Effector memory CD8-positive, alpha-beta T cell (primary cell): ENCODE data around the gene DGCR2.
A peak's percentile ranks its signal among the peaks of the same experiment; 100 is the strongest.
"Not testable (repeated sequence)": the region's sequence is repeated elsewhere in the genome, so short reads cannot be mapped to it uniquely, and the experiment has no call there.

Experiments
- ATAC-seq: fragments of 150-1000 bp; cut with Tn5 transposase; replicated peaks from 2 replicates; pipeline ENCODE4 v1.10.0; 2021; ENCODE audit warnings: mild to moderate bottlenecking, moderate library complexity
- DNase-seq, 3 experiments: peaks; one replicate each; pipeline ENCODE4 v3.0.0; 2021
- H3K27ac Mint-ChIP-seq, 2 donors: one replicate each; pipeline ENCODE4 v1.8.0; 2022; ENCODE audit warnings: mild to moderate bottlenecking in 2 of 2, mixed read lengths in 2 of 2, moderate library complexity in 2 of 2
- H3K27me3 Mint-ChIP-seq, 2 donors: one replicate each; pipeline ENCODE4 v1.8.0; 2022; ENCODE audit warnings: mixed read lengths in 2 of 2
- H3K36me3 Mint-ChIP-seq: one replicate; pipeline ENCODE4 v1.8.0; 2022; ENCODE audit warnings: mild to moderate bottlenecking, moderate library complexity, mixed read lengths; ENCODE audit not compliant: insufficient read depth
- H3K4me1 Mint-ChIP-seq, 2 donors: one replicate each; pipeline ENCODE4 v1.8.0; 2022; ENCODE audit warnings: low read depth in 2 of 2, mixed read lengths in 2 of 2
- H3K4me3 Mint-ChIP-seq, 2 donors: one replicate each; pipeline ENCODE4 v1.8.0; 2022; ENCODE audit warnings: mild to moderate bottlenecking in 2 of 2, mixed read lengths in 2 of 2, moderate library complexity in 2 of 2
- H3K9me3 Mint-ChIP-seq, 2 donors: one replicate each; pipeline ENCODE4 v1.8.0; 2022; ENCODE audit warnings: mixed read lengths in 2 of 2

Gene DGCR2

DNA sequence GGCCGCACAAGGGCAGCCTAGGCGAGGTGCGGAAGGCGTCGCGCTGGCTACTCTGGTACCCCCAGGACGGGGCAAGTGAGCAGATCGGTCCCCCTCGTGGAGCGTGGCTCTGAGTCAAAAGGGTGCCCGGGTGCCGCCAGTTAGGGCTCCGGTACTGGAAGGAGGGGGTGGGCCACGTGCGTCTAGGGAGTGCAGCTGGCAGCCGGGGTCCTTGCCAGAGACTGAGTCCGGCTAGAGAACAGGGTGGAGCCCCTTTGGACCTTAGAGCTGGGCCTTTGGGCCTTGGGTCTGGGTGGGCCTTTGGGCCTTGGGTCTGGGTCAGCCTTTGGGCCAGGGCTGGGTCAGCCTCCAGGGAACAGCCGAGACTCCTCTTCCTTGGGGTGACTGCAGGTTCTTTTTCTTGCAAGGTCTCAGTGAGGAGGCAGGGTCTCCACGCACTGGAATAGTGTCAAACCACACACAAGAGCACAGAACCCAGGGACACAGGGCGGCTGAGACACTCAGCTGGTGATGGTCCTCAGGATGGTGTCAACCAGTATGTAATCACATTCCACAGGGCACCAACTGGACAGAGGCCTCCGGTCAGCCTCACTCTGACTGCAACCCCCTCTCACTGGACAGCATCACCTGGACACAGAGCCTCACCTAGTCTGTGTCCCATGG is 91.9 kb downstream of the DGCR2 start:
- Mint-ChIP-seq H3K27me3 (peaks cover 13 to 28% of the 10 kb centered on the region in 2 donors), H3K4me1 (peaks cover 0 to 12% of the 10 kb centered on the region in 2 donors)
- DNase-seq, H3K27ac Mint-ChIP-seq, H3K4me3 Mint-ChIP-seq, H3K9me3 Mint-ChIP-seq, H3K36me3 Mint-ChIP-seq, ATAC-seq: not testable (repeated sequence)

DNA sequence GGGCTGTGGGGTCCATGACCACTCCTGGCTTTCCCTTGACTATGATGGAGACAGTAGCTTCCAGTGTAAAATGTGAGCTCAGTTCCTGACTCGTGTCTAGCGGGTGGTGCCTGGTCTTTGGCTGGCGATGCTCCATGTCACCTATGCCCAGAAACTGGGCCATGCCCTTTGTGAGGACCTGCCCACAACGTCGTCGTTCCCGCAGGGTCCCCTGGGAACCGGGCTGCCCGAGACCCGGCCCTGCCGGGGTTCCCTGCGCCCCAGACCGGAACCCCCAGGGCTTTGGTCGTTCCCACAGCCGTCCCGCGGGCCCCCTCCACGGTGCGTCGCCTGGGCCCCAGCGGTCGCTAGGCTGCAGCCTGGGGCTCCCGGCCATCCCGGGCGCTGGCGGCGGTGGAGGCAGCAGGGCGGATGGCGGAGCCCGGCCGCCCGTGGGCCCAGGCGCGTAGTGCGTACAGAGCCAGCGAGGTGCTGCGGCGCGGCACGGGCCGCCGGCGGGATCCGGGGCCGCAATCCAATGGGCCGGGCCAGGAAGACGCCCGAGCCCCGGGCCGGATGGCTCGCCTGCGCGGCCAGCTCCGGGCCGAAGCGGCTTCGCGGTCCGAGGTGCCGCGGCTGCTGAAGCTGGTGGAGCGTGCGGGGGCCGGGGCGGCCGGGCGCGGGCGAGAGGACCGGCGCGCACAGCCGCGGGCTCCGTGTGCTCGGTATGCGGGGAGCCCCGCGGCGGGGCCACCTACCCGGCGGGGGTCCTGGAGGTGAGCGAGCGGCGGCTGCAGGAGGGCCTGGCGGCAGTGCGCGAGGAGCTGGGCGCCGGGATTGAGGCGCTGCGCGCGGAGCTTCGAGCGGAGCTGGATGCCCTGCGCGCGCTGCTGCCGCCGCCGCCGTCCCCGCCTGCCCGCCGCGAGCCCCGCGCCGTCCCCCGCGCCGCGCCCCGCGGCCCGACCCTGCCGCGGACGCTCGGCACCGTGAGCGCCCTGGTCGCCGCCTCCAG is 92.8 kb downstream of the DGCR2 start:
- H3K27me3 Mint-ChIP-seq = peaks cover 13 to 32% of the 10 kb centered on the region in 2 donors
- not testable (repeated sequence) for H3K4me3 Mint-ChIP-seq, H3K27ac Mint-ChIP-seq, H3K9me3 Mint-ChIP-seq, H3K4me1 Mint-ChIP-seq, H3K36me3 Mint-ChIP-seq, ATAC-seq, DNase-seq

GRCh38 chr22:19028060-19028455 is 94.2 kb downstream of the DGCR2 start:
- Mint-ChIP-seq H3K36me3 (peaks cover 12% of the 10 kb centered on the region), H3K27me3 (peaks cover 13 to 44% of the 10 kb centered on the region in 2 donors)
- ATAC-seq, H3K4me3 Mint-ChIP-seq, DNase-seq, H3K9me3 Mint-ChIP-seq, H3K27ac Mint-ChIP-seq, H3K4me1 Mint-ChIP-seq: not testable (repeated sequence)

DNA sequence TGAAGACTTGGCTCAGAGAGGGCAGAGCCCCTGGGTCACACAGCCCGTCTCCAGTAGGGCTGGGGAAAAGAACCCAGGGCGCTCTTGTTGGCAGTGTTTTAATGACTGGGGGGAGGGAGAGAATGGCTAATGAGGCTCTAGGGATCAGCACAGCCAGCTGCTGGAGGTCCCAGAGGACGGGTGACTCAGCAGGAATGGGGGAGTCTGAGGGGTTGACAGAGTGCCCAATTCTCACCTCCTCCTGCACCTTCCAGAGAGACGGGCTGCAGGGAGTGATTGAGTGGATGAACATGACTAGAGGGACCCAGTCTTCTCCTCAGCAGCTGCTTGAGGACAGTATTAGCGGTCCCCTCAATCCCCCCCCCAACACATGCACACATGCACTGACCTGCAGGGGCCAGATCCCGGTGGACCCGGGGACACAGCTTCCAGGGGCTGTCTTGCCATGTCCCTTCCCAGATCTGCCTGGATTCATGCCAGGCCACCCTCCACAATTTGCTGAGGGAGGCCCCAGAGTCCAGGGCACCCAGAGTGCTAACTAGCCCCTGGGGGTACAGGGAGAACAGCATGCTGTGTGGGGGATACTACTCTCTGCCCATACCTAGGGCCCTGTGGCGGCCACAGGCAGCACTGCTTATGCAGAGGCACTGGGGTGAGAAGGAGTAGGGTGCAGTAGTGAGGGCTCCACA is 94.7 kb downstream of the DGCR2 start:
- not testable (repeated sequence) for H3K27ac Mint-ChIP-seq, H3K4me3 Mint-ChIP-seq, H3K9me3 Mint-ChIP-seq, H3K4me1 Mint-ChIP-seq, DNase-seq, ATAC-seq
- H3K27me3 Mint-ChIP-seq = peaks cover 13 to 44% of the 10 kb centered on the region in 2 donors
- H3K36me3 Mint-ChIP-seq = peaks cover 10% of the 10 kb centered on the region

- DNase-seq, ATAC-seq, H3K9me3 Mint-ChIP-seq, H3K27ac Mint-ChIP-seq, H3K4me3 Mint-ChIP-seq, H3K4me1 Mint-ChIP-seq: not testable (repeated sequence)
- H3K27me3 Mint-ChIP-seq = peaks cover 13 to 48% of the 10 kb centered on the region in 2 donors
- H3K36me3 Mint-ChIP-seq = peaks cover 13% of the 10 kb centered on the region
These were observed 96.1 kb downstream of the DGCR2 start for GRCh38 chr22:19026080-19026479.

- H3K4me3 Mint-ChIP-seq, H3K9me3 Mint-ChIP-seq, DNase-seq, ATAC-seq, H3K4me1 Mint-ChIP-seq, H3K27ac Mint-ChIP-seq: not testable (repeated sequence)
- peaks cover 13% of the 10 kb centered on the region for H3K36me3 Mint-ChIP-seq
- peaks cover 13 to 58% of the 10 kb centered on the region in 2 donors for H3K27me3 Mint-ChIP-seq
These were observed 97.2 kb downstream of the DGCR2 start for GRCh38 chr22:19024956-19025489.

DNA sequence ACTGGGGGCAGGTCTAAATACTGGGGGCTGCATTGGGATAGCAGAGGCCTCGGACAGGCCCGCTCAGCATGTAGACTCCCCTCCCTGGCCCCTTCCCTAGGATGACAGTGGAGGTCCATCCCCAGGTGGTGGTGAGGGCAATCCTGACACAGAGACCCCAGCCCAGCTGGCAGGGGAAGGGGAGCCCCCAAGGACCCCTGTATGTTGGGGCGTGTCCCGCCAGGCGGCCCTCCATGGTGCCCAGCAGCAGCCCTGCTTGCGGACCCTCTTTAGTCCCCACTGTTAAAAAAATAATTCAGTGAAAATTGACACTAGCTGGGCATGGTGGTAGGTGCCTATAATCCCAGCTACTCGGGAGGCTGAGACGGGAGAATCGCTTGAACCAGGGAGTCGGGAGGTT is 98.3 kb downstream of the DGCR2 start:
- not testable (repeated sequence) for ATAC-seq, H3K27ac Mint-ChIP-seq, H3K9me3 Mint-ChIP-seq, DNase-seq, H3K4me3 Mint-ChIP-seq, H3K4me1 Mint-ChIP-seq
- peaks cover 22 to 66% of the 10 kb centered on the region in 2 donors for H3K27me3 Mint-ChIP-seq
- H3K36me3 Mint-ChIP-seq = peaks cover 13% of the 10 kb centered on the region

DNA sequence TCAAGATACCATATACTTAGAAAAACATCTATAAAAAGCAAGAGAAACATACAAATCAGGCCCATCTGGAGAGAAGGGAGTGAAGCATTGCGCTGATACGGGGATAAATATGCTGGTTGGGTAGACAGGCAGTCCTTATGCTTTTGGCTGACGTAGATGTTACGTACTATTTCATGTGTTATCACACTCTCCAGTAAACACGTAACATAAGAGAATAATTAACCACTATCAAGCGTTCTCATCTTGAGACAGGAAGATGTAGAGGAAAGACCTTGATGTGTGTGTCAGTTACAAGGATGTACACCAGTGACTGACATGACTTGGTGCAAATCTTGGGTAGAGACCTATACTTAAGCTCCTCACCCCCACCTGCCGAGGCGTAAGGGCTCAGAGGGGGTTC is 99.5 kb downstream of the DGCR2 start:
- peak; percentile 59 for ATAC-seq
- Mint-ChIP-seq H3K27me3 (peaks cover 22 to 64% of the 10 kb centered on the region in 2 donors), H3K36me3 (peaks cover 13% of the 10 kb centered on the region), H3K27ac (no peak overlapping the region), H3K4me1 (no peaks in the 10 kb centered on the region), H3K9me3 (no peaks in the 10 kb centered on the region), H3K4me3 (no peak overlapping the region)
- no peak for DNase-seq

- peaks cover 15 to 72% of the 10 kb centered on the region in 2 donors for H3K27me3 Mint-ChIP-seq
- ATAC-seq (no peak), DNase-seq (no peak)
- H3K27ac Mint-ChIP-seq = no peak overlapping the region
- H3K4me3 Mint-ChIP-seq = no peak overlapping the region
- no peaks in the 10 kb centered on the region for H3K4me1 Mint-ChIP-seq
- peaks cover 13% of the 10 kb centered on the region for H3K36me3 Mint-ChIP-seq
- H3K9me3 Mint-ChIP-seq = no peaks in the 10 kb centered on the region
These were observed 102.6 kb downstream of the DGCR2 start for GRCh38 chr22:19019679-19020032.

DNA sequence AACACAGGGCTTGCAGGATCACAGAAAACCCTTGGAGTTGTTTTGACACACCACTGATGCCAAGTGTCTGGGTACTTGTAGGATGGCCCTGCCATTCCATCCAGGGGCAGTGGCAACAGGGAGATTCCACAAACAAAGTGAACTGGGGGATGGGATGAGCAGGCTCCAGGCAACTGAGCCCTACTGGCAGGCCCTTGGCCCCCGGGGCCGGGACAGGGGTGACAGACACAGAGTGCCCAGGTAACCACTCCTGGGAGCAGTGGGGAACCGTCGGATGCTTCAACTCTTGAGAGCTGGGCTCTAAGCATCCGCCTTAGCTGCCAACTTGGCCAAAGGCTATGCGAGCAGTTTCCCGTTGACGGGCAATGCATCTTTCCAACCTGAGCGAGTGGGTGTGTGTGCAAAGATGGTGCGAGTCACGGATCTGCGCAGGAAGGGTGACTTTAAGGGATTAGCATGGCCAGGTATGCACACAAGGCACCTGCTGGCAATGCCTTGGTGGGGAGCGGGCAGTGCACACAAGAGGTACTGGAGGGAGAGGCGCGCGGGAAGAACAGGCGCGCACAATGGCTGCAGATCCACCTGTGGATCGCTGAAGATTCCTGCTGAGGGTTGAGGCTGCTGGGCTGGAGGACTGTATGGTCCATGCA is 103.1 kb downstream of the DGCR2 start:
- no peak overlapping the region for H3K4me3 Mint-ChIP-seq
- H3K36me3 Mint-ChIP-seq = peaks cover 10% of the 10 kb centered on the region
- DNase-seq = no peak
- no peaks in the 10 kb centered on the region for H3K4me1 Mint-ChIP-seq
- no peak for ATAC-seq
- H3K27me3 Mint-ChIP-seq = peaks cover 15 to 67% of the 10 kb centered on the region in 2 donors
- no peak overlapping the region for H3K27ac Mint-ChIP-seq
- no peaks in the 10 kb centered on the region for H3K9me3 Mint-ChIP-seq

DNA sequence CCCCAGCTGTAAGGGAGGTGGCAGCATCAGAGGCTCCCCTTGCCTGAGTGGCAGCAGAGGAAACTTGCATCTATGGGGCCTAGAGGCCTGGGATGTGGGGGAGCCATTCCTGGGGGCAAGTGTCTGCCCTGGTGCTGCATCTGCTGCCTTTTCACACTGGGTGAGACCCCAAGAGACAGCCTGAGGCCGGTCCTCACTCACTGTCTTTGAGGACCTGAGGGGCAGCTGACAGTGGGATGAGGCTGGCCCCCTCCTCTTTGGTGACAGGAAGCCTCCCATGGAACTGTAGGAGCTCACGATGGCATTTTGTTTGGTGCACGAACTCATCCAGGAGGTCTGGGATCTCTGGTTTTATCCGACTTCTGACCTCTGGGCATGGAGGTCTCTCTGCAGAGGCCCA is 104.0 kb downstream of the DGCR2 start:
- DNase-seq (no peak), ATAC-seq (no peak)
- Mint-ChIP-seq H3K27ac (no peak overlapping the region), H3K36me3 (peaks cover 8% of the 10 kb centered on the region), H3K4me3 (no peak overlapping the region), H3K9me3 (no peaks in the 10 kb centered on the region), H3K4me1 (no peaks in the 10 kb centered on the region), H3K27me3 (peaks cover 15 to 58% of the 10 kb centered on the region in 2 donors)

GRCh38 chr22:19016081-19016766 is 106.0 kb downstream of the DGCR2 start:
- Mint-ChIP-seq H3K4me3 (no peak overlapping the region), H3K9me3 (no peaks in the 10 kb centered on the region), H3K36me3 (peaks cover 4% of the 10 kb centered on the region), H3K27me3 (peaks cover 27 to 66% of the 10 kb centered on the region in 2 donors), H3K27ac (no peak overlapping the region), H3K4me1 (no peaks in the 10 kb centered on the region)
- no peak for ATAC-seq
- DNase-seq = no peak
